Activated T-cell treated with anti-CD3 and anti-CD28 coated beads, Interleukin-2, amount 50 U/mL, for 48 hours (primary cell): ENCODE results near the gene SPECC1L.

Experiments used
- DNase-seq, 2 experiments: peaks; one replicate each; pipeline ENCODE4 v3.0.0-alpha.2; 2020

Gene SPECC1L

GRCh38 chr22:24433001-24433827 is 162.6 kb downstream of the SPECC1L start:
- DNase-seq: no peak

GRCh38 chr22:24433828-24434470 is 163.3 kb downstream of the SPECC1L start:
- no peak for DNase-seq

- DNase-seq: peak; percentile 84 to 85
These were observed 164.1 kb downstream of the SPECC1L start for GRCh38 chr22:24434471-24435322.

- DNase-seq: no peak
These were observed 164.7 kb downstream of the SPECC1L start for GRCh38 chr22:24435323-24435645.

GRCh38 chr22:24435861-24436371 is 165.3 kb downstream of the SPECC1L start:
- DNase-seq: no peak

GRCh38 chr22:24436553-24436952 is 165.9 kb downstream of the SPECC1L start:
- no peak for DNase-seq

GRCh38 chr22:24437091-24437490 is 166.5 kb downstream of the SPECC1L start:
- no peak for DNase-seq

GRCh38 chr22:24437741-24438328 is 167.2 kb downstream of the SPECC1L start:
- no peak for DNase-seq

- no peak for DNase-seq
These were observed 169.7 kb downstream of the SPECC1L start for GRCh38 chr22:24440270-24440717.

- no peak for DNase-seq
These were observed 170.2 kb downstream of the SPECC1L start for GRCh38 chr22:24440718-24441405.

GRCh38 chr22:24441406-24442351 is 171.0 kb downstream of the SPECC1L start:
- DNase-seq: no peak

GRCh38 chr22:24442352-24442744 is 171.7 kb downstream of the SPECC1L start:
- no peak for DNase-seq

GRCh38 chr22:24443668-24444067 is 173.0 kb downstream of the SPECC1L start:
- no peak for DNase-seq

GRCh38 chr22:24444251-24444650 is 173.6 kb downstream of the SPECC1L start:
- no peak for DNase-seq

GRCh38 chr22:24444729-24445466 is 174.3 kb downstream of the SPECC1L start:
- no peak for DNase-seq

- DNase-seq: peak in 1 of 2 experiments; percentile 46
These were observed 175.0 kb downstream of the SPECC1L start for GRCh38 chr22:24445481-24446259.

- no peak for DNase-seq
These were observed 175.6 kb downstream of the SPECC1L start for GRCh38 chr22:24446260-24446611.

GRCh38 chr22:24450610-24451009 is 180.0 kb downstream of the SPECC1L start:
- DNase-seq: no peak

- no peak for DNase-seq
These were observed 180.5 kb downstream of the SPECC1L start for GRCh38 chr22:24451162-24451561.

GRCh38 chr22:24453853-24454252 is 183.2 kb downstream of the SPECC1L start:
- DNase-seq: no peak
